ENCODE results near the gene PROZ.

The PROZ gene

DNA sequence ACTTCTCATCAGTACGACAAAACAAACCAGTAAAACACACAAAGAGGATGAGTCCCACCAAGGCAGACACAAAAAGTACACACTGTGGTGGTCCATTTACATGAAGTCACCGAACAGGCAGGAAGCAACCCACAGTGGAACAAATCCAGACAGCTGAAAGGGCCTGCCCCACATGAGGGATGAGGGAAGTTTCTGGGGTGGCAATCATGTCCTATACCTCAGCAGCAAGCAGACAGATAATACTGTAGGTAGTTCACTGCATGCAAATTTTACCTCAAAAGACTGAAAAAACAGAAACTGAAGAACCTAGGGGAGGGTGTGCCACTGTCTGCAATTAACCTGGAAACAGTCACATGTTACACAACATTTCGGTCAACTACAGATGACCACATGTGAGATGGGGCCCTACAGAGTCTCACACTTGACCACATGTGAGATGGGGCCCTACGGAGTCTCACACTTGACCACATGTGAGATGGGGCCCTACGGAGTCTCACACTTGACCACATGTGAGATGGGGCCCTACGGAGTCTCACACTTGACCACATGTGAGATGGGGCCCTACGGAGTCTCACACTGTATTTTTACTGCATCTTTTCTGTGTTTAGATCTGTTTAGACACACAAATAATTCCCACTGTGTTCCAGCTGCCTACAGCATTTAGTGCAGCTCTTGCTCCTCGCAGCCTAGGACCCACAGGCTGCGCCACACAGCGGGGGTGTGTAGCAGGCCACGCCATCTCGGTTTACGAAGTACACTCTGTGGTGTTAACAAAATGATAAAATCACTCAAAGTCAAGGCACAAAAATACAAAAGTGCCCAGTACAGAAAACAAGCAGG is 27.8 kb downstream of the PROZ start:
- Histone ChIP-seq H3K9ac (ENCODE audit: low read depth, low read length) (no peak overlapping the region), H3K36me3 (ENCODE audit: control insufficient read depth, insufficient read depth, low read length) (peaks cover 96% of the 10 kb centered on the region), H3K4me1 (ENCODE audit: control insufficient read depth, insufficient read depth, low read length) (no peaks in the 10 kb centered on the region), H3K27ac (ENCODE audit: low read depth, low read length) (no peak overlapping the region), H3K4me3 (ENCODE audit: low read depth, low read length) (no peak overlapping the region), H3K27me3 (ENCODE audit: control insufficient read depth, insufficient read depth, low read length) (no peaks in the 10 kb centered on the region), H3K9me3 (ENCODE audit: control insufficient read depth, insufficient read depth, low read length) (0 out of 2 replicates have a peak, but pooled peaks cover 3% of the 10 kb centered on the region)

DNA sequence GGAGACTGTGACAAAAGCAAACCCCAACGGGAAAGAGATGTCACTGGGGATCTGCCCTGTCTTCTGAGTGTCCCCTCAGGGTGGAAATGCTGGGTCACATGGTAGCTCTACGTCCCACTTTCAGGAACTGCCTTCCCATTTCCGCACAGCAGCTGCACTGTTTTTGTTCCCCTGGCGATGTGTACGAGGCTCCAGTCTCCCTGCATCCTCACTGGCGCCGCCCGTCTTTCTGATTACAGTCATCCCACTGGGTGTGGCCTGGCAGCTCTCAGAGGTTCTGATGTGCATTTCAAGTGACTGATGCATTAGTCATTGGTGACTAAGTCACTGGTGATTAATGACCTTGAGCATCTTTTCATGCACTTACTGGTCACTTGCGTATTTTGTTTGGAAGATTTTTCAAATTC is 28.8 kb downstream of the PROZ start:
- Histone ChIP-seq H3K36me3 (ENCODE audit: control insufficient read depth, insufficient read depth, low read length) (peaks cover 96% of the 10 kb centered on the region), H3K9me3 (ENCODE audit: control insufficient read depth, insufficient read depth, low read length) (0 out of 2 replicates have a peak, but pooled peaks cover 3% of the 10 kb centered on the region), H3K4me1 (ENCODE audit: control insufficient read depth, insufficient read depth, low read length) (no peaks in the 10 kb centered on the region), H3K27ac (ENCODE audit: low read depth, low read length) (no peak overlapping the region), H3K9ac (ENCODE audit: low read depth, low read length) (no peak overlapping the region), H3K4me3 (ENCODE audit: low read depth, low read length) (no peak overlapping the region), H3K27me3 (ENCODE audit: control insufficient read depth, insufficient read depth, low read length) (no peaks in the 10 kb centered on the region)

DNA sequence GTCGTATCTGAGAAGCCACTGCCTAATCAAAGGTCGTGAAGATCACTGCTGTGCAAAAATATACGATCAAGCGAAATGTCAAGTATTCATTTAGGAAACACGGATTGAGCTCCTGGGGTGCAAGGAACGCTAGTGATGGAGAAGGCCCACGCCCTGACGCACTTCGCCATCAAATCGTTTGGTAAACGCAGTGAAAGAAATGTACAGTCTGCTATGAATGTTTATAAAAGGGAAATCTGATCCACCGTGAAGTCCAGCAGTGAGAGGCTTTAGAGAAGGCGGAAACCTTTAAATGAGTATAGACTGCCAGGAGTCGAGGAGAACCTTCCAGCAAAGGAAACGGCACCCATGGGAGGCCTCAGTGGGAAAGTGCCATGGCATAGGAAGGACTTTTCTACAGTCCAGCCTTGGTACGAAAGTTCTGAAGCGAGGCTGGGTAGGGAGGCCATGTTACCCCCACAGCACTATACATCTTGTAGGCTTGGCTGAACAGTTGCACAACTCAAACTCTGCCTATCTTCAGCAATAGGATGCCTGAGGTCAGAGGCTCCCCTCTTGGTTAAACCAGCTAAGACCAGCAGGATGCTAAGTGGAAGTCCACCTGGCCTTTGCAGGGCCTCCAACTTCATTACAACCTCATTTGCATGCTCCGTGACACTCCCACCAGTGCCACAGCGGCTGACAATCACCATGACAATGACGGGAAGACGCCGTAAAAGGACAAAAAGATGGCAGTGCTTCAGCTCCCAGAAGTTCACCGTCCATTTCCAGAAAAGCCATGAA is 29.6 kb downstream of the PROZ start:
- peaks cover 98% of the 10 kb centered on the region for H3K36me3 ChIP-seq (ENCODE audit: control insufficient read depth, insufficient read depth, low read length)
- no peaks in the 10 kb centered on the region for H3K27me3 ChIP-seq (ENCODE audit: control insufficient read depth, insufficient read depth, low read length)

GRCh38 chr13:113190181-113190580 is 31.7 kb downstream of the PROZ start:
- Histone ChIP-seq H3K9ac (ENCODE audit: low read depth, low read length) (no peak overlapping the region), H3K36me3 (ENCODE audit: control insufficient read depth, insufficient read depth, low read length) (peaks cover 98% of the 10 kb centered on the region), H3K27me3 (ENCODE audit: control insufficient read depth, insufficient read depth, low read length) (no peaks in the 10 kb centered on the region), H3K4me3 (ENCODE audit: low read depth, low read length) (no peak overlapping the region), H3K9me3 (ENCODE audit: control insufficient read depth, insufficient read depth, low read length) (0 out of 2 replicates have a peak, but pooled peaks cover 3% of the 10 kb centered on the region), H3K27ac (ENCODE audit: low read depth, low read length) (no peak overlapping the region), H3K4me1 (ENCODE audit: control insufficient read depth, insufficient read depth, low read length) (no peaks in the 10 kb centered on the region)

More for the DNA sequence above, 29.6 kb downstream of the PROZ start:
- H3K27ac ChIP-seq (ENCODE audit: low read depth, low read length): no peak overlapping the region
- H3K4me1 ChIP-seq (ENCODE audit: control insufficient read depth, insufficient read depth, low read length): no peaks in the 10 kb centered on the region
- 0 out of 2 replicates have a peak, but pooled peaks cover 3% of the 10 kb centered on the region for H3K9me3 ChIP-seq (ENCODE audit: control insufficient read depth, insufficient read depth, low read length)
- H3K4me3 ChIP-seq (ENCODE audit: low read depth, low read length): no peak overlapping the region
- H3K9ac ChIP-seq (ENCODE audit: low read depth, low read length): no peak overlapping the region

- H3K4me1 ChIP-seq (ENCODE audit: control insufficient read depth, insufficient read depth, low read length): no peaks in the 10 kb centered on the region
- H3K27me3 ChIP-seq (ENCODE audit: control insufficient read depth, insufficient read depth, low read length): no peaks in the 10 kb centered on the region
- peaks cover 94% of the 10 kb centered on the region for H3K36me3 ChIP-seq (ENCODE audit: control insufficient read depth, insufficient read depth, low read length)
- no peak overlapping the region for H3K9ac ChIP-seq (ENCODE audit: low read depth, low read length)
- 0 out of 2 replicates have a peak, but pooled peaks cover 3% of the 10 kb centered on the region for H3K9me3 ChIP-seq (ENCODE audit: control insufficient read depth, insufficient read depth, low read length)
- H3K4me3 ChIP-seq (ENCODE audit: low read depth, low read length): no peak overlapping the region
- H3K27ac ChIP-seq (ENCODE audit: low read depth, low read length): no peak overlapping the region
Observed at GRCh38 chr13:113192279-113192678, 33.8 kb downstream of the PROZ start.

GRCh38 chr13:113192902-113193301 is 34.5 kb downstream of the PROZ start:
- Histone ChIP-seq H3K4me1 (ENCODE audit: control insufficient read depth, insufficient read depth, low read length) (no peaks in the 10 kb centered on the region), H3K27ac (ENCODE audit: low read depth, low read length) (no peak overlapping the region)

GRCh38 chr13:113195360-113195759 is 36.9 kb downstream of the PROZ start:
- H3K27me3 ChIP-seq (ENCODE audit: control insufficient read depth, insufficient read depth, low read length): no peaks in the 10 kb centered on the region
- H3K27ac ChIP-seq (ENCODE audit: low read depth, low read length): no peak overlapping the region
- H3K9ac ChIP-seq (ENCODE audit: low read depth, low read length): no peak overlapping the region
- H3K36me3 ChIP-seq (ENCODE audit: control insufficient read depth, insufficient read depth, low read length): peaks cover 96% of the 10 kb centered on the region
- no peaks in the 10 kb centered on the region for H3K9me3 ChIP-seq (ENCODE audit: control insufficient read depth, insufficient read depth, low read length)
- H3K4me3 ChIP-seq (ENCODE audit: low read depth, low read length): no peak overlapping the region
- H3K4me1 ChIP-seq (ENCODE audit: control insufficient read depth, insufficient read depth, low read length): no peaks in the 10 kb centered on the region

More at GRCh38 chr13:113192902-113193301, 34.5 kb downstream of the PROZ start:
- no peaks in the 10 kb centered on the region for H3K27me3 ChIP-seq (ENCODE audit: control insufficient read depth, insufficient read depth, low read length)
- no peak overlapping the region for H3K4me3 ChIP-seq (ENCODE audit: low read depth, low read length)
- peaks cover 94% of the 10 kb centered on the region for H3K36me3 ChIP-seq (ENCODE audit: control insufficient read depth, insufficient read depth, low read length)
- no peak overlapping the region for H3K9ac ChIP-seq (ENCODE audit: low read depth, low read length)
- 0 out of 2 replicates have a peak, but pooled peaks cover 3% of the 10 kb centered on the region for H3K9me3 ChIP-seq (ENCODE audit: control insufficient read depth, insufficient read depth, low read length)

- H3K36me3 ChIP-seq (ENCODE audit: control insufficient read depth, insufficient read depth, low read length): peaks cover 82% of the 10 kb centered on the region
- no peaks in the 10 kb centered on the region for H3K4me1 ChIP-seq (ENCODE audit: control insufficient read depth, insufficient read depth, low read length)
- H3K27me3 ChIP-seq (ENCODE audit: control insufficient read depth, insufficient read depth, low read length): no peaks in the 10 kb centered on the region
- H3K9ac ChIP-seq (ENCODE audit: low read depth, low read length): no peak overlapping the region
- no peaks in the 10 kb centered on the region for H3K9me3 ChIP-seq (ENCODE audit: control insufficient read depth, insufficient read depth, low read length)
- H3K27ac ChIP-seq (ENCODE audit: low read depth, low read length): no peak overlapping the region
- no peak overlapping the region for H3K4me3 ChIP-seq (ENCODE audit: low read depth, low read length)
Observed at GRCh38 chr13:113196970-113197737, 38.7 kb downstream of the PROZ start.

DNA sequence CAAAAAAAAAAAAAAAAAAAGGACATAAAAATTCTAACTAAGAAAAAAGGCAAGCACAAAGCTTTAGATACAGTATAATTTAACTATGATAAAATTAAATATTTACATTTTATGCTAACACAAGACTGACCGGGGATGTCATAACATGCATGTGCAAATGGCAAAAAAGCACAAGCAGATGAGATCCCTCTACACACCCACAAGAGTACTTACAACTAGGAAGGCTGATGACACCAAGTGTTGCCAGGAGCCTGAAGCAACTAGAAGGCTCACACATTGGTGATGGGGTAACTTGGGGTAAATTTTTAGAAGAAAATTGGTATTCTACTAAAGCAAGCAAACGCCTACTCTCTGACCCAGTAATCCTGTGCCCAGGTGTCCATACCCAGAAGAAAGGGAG is 43.4 kb downstream of the PROZ start:
- no peaks in the 10 kb centered on the region for H3K9me3 ChIP-seq (ENCODE audit: control insufficient read depth, insufficient read depth, low read length)
- H3K4me3 ChIP-seq (ENCODE audit: low read depth, low read length): no peak overlapping the region
- peaks cover 62% of the 10 kb centered on the region for H3K36me3 ChIP-seq (ENCODE audit: control insufficient read depth, insufficient read depth, low read length)
- no peak overlapping the region for H3K9ac ChIP-seq (ENCODE audit: low read depth, low read length)
- no peaks in the 10 kb centered on the region for H3K27me3 ChIP-seq (ENCODE audit: control insufficient read depth, insufficient read depth, low read length)
- peaks cover 11% of the 10 kb centered on the region for H3K4me1 ChIP-seq (ENCODE audit: control insufficient read depth, insufficient read depth, low read length)
- no peak overlapping the region for H3K27ac ChIP-seq (ENCODE audit: low read depth, low read length)

- Histone ChIP-seq H3K36me3 (ENCODE audit: control insufficient read depth, insufficient read depth, low read length) (peaks cover 54% of the 10 kb centered on the region), H3K9me3 (ENCODE audit: control insufficient read depth, insufficient read depth, low read length) (no peaks in the 10 kb centered on the region), H3K4me1 (ENCODE audit: control insufficient read depth, insufficient read depth, low read length) (peaks cover 19% of the 10 kb centered on the region), H3K27me3 (ENCODE audit: control insufficient read depth, insufficient read depth, low read length) (no peaks in the 10 kb centered on the region), H3K9ac (ENCODE audit: low read depth, low read length) (no peak overlapping the region), H3K4me3 (ENCODE audit: low read depth, low read length) (no peak overlapping the region), H3K27ac (ENCODE audit: low read depth, low read length) (no peak overlapping the region)
Observed at GRCh38 chr13:113202912-113203311, 44.5 kb downstream of the PROZ start.
